ENCODE data around the gene SLC15A3. TPM values are rescaled to one million over a fixed set of nuclear protein-coding genes. Genes with fewer than 3 reads are reported as not detected.
A peak's percentile ranks its signal among the peaks of the same experiment; 100 is the strongest.

SLC15A3 gene
- total RNA-seq, 2 donors from 2014 or later, result 3.3 to 19.4 TPM

GRCh38 chr11:60918251-60918938 is 33.6 kb downstream of the SLC15A3 start:
- WGBS, result 91% methylated on average over 4 of the region's 4 CpGs

GRCh38 chr11:60917267-60917666 is 34.7 kb downstream of the SLC15A3 start:
- H3K27ac ChIP-seq, result no peak overlapping the region
- H3K4me1 ChIP-seq (replicated peaks), result peaks cover 21% of the 10 kb centered on the region
- no peak for DNase-seq (ENCODE audit: low spot score)
- peaks cover 9 to 14% of the 10 kb centered on the region in 2 donors for H3K36me3 ChIP-seq
- H3K27me3 ChIP-seq (replicated peaks; ENCODE audit: insufficient read depth), result no peaks in the 10 kb centered on the region
- TF ChIP-seq CTCF (IDR thresholded peaks at IDR 0.05) (no peak), POLR2AphosphoS5 (IDR thresholded peaks at IDR 0.05) (peak; percentile 36), POLR2A (IDR thresholded peaks at IDR 0.05) (no peak)
- intact Hi-C loops (cut with DNase I), result no loop called here
- 53% methylated on average over 1 of the region's 1 CpG for WGBS
- no peak overlapping the region for H3K4me3 ChIP-seq
- no peaks in the 10 kb centered on the region for H3K9me3 ChIP-seq

More at GRCh38 chr11:60918251-60918938, 33.6 kb downstream of the SLC15A3 start:
- Histone ChIP-seq H3K4me1 (replicated peaks) (peaks cover 12% of the 10 kb centered on the region), H3K36me3 (peaks cover 9 to 17% of the 10 kb centered on the region in 2 donors), H3K9me3 (no peaks in the 10 kb centered on the region), H3K27ac (no peak overlapping the region), H3K27me3 (replicated peaks; ENCODE audit: insufficient read depth) (no peaks in the 10 kb centered on the region), H3K4me3 (no peak overlapping the region)
- TF ChIP-seq POLR2AphosphoS5 (IDR thresholded peaks at IDR 0.05), result no peak
- no peak for TF ChIP-seq POLR2A (IDR thresholded peaks at IDR 0.05)
- TF ChIP-seq CTCF (IDR thresholded peaks at IDR 0.05), result no peak
- intact Hi-C loops (cut with DNase I), result no loop called here
- DNase-seq (ENCODE audit: low spot score), result no peak

- WGBS, result 61% methylated on average over 3 of the region's 3 CpGs
- H3K9me3 ChIP-seq, result no peaks in the 10 kb centered on the region
- H3K27me3 ChIP-seq (replicated peaks; ENCODE audit: insufficient read depth), result no peaks in the 10 kb centered on the region
- H3K4me3 ChIP-seq, result no peak overlapping the region
- peaks cover 21% of the 10 kb centered on the region for H3K4me1 ChIP-seq (replicated peaks)
- DNase-seq (ENCODE audit: low spot score), result no peak
- intact Hi-C loops (cut with DNase I), result no loop called here
- H3K27ac ChIP-seq, result no peak overlapping the region
- no peak for TF ChIP-seq POLR2A (IDR thresholded peaks at IDR 0.05)
- peaks cover 6 to 9% of the 10 kb centered on the region in 2 donors for H3K36me3 ChIP-seq
These were observed 35.2 kb downstream of the SLC15A3 start for GRCh38 chr11:60916669-60917206.

- Histone ChIP-seq H3K27me3 (replicated peaks; ENCODE audit: insufficient read depth) (no peaks in the 10 kb centered on the region), H3K36me3 (peaks cover 0 to under 1% of the 10 kb centered on the region in 2 donors), H3K4me1 (replicated peaks) (peaks cover 21% of the 10 kb centered on the region), H3K9me3 (no peaks in the 10 kb centered on the region), H3K4me3 (peak overlapping the region; percentile 75 to 77), H3K27ac (peak overlapping the region; percentile 94)
- peak; percentile 77 for DNase-seq (ENCODE audit: low spot score)
- intact Hi-C loops (cut with DNase I), result no loop called here
- 7% methylated on average over 17 of the region's 17 CpGs for WGBS
- no peak for TF ChIP-seq POLR2A (IDR thresholded peaks at IDR 0.05)
- TF ChIP-seq POLR2AphosphoS5 (IDR thresholded peaks at IDR 0.05), result peak; percentile 68
- TF ChIP-seq CTCF (IDR thresholded peaks at IDR 0.05), result peak in 3 of 4 experiments; percentile 21 to 43 (median 42)
These were observed 36.6 kb downstream of the SLC15A3 start for GRCh38 chr11:60915248-60915914.

GRCh38 chr11:60914633-60915247 is 37.2 kb downstream of the SLC15A3 start:
- Histone ChIP-seq H3K4me3 (peak overlapping the region; percentile 75 to 77), H3K36me3 (no peaks in the 10 kb centered on the region), H3K27me3 (replicated peaks; ENCODE audit: insufficient read depth) (no peaks in the 10 kb centered on the region), H3K4me1 (replicated peaks) (peaks cover 21% of the 10 kb centered on the region), H3K9me3 (no peaks in the 10 kb centered on the region), H3K27ac (peak overlapping the region; percentile 94)
- under 1% methylated on average over 31 of the region's 31 CpGs for WGBS
- no peak for DNase-seq (ENCODE audit: low spot score)
- TF ChIP-seq POLR2A (IDR thresholded peaks at IDR 0.05), result no peak
- no peak for TF ChIP-seq POLR2AphosphoS5 (IDR thresholded peaks at IDR 0.05)
- no peak for TF ChIP-seq CTCF (IDR thresholded peaks at IDR 0.05)
- intact Hi-C loops (cut with DNase I), result loop anchor here (5.0 kb wide), 1 partner anchor 248 kb away; the partner anchor contains the start of gene VPS37C

All from prostate gland (tissue), 2 donors.